ENCODE measurements around the gene SLC6A9.

Gene SLC6A9

GRCh38 chr1:43976045-43976444 is 55.2 kb downstream of the SLC6A9 start:
- no peaks in the 10 kb centered on the region for H3K27me3 Mint-ChIP-seq
- peak overlapping the region; percentile 86 for H3K4me3 Mint-ChIP-seq
- H3K4me1 Mint-ChIP-seq (ENCODE audit: low read depth), result peaks cover 67% of the 10 kb centered on the region

GRCh38 chr1:43975249-43975961 is 55.9 kb downstream of the SLC6A9 start:
- intact Hi-C loops (cut with micrococcal nuclease), result loop anchor here (2.0 kb wide), 1 partner anchor 15 kb away; the partner anchor contains the start of gene CCDC24
- Mint-ChIP-seq H3K27me3 (no peaks in the 10 kb centered on the region), H3K4me1 (ENCODE audit: low read depth) (peaks cover 67% of the 10 kb centered on the region), H3K9me3 (no peaks in the 10 kb centered on the region), H3K36me3 (ENCODE audit: low read depth) (peaks cover 61% of the 10 kb centered on the region), H3K4me3 (peak overlapping the region; percentile 86), H3K27ac (peak overlapping the region; percentile 86)

More at GRCh38 chr1:43976045-43976444, 55.2 kb downstream of the SLC6A9 start:
- H3K36me3 Mint-ChIP-seq (ENCODE audit: low read depth), result peaks cover 61% of the 10 kb centered on the region
- H3K27ac Mint-ChIP-seq, result peak overlapping the region; percentile 86
- intact Hi-C loops (cut with micrococcal nuclease), result no loop called here
- no peaks in the 10 kb centered on the region for H3K9me3 Mint-ChIP-seq

- no peaks in the 10 kb centered on the region for H3K9me3 Mint-ChIP-seq
- H3K36me3 Mint-ChIP-seq (ENCODE audit: low read depth), result peaks cover 67% of the 10 kb centered on the region
- intact Hi-C loops (cut with micrococcal nuclease), result loop anchor here (1.0 to 2.0 kb wide), 2 partner anchors 16 to 28 kb away; partner anchors contain the start of genes CCDC24 and IPO13
- H3K27ac Mint-ChIP-seq, result peak within 1 kb of the TSS; percentile 86
- peaks cover 65% of the 10 kb centered on the region for H3K4me1 Mint-ChIP-seq (ENCODE audit: low read depth)
- peak within 1 kb of the TSS; percentile 86 for H3K4me3 Mint-ChIP-seq
- no peaks in the 10 kb centered on the region for H3K27me3 Mint-ChIP-seq
These were observed 56.6 kb downstream of the SLC6A9 start, which contains the start of gene ATP6V0B for GRCh38 chr1:43974443-43975248. ATP6V0B (plus strand) TSS chr1:43974960; CDS start chr1:43975041, 81 bp downstream.

GRCh38 chr1:43973981-43974442 is 57.2 kb downstream of the SLC6A9 start:
- H3K4me1 Mint-ChIP-seq (ENCODE audit: low read depth), result peaks cover 68% of the 10 kb centered on the region
- H3K36me3 Mint-ChIP-seq (ENCODE audit: low read depth), result peaks cover 67% of the 10 kb centered on the region
- intact Hi-C loops (cut with micrococcal nuclease), result loop anchor here (1.0 to 2.0 kb wide), 2 partner anchors 17 to 28 kb away; partner anchors contain the start of genes CCDC24 and IPO13

GRCh38 chr1:43971336-43971980 is 59.8 kb downstream of the SLC6A9 start:
- H3K4me1 Mint-ChIP-seq (ENCODE audit: low read depth), result peaks cover 44% of the 10 kb centered on the region
- intact Hi-C loops (cut with micrococcal nuclease), result no loop called here
- peaks cover 43% of the 10 kb centered on the region for H3K36me3 Mint-ChIP-seq (ENCODE audit: low read depth)
- no peak overlapping the region for H3K4me3 Mint-ChIP-seq
- H3K9me3 Mint-ChIP-seq, result no peaks in the 10 kb centered on the region
- no peak overlapping the region for H3K27ac Mint-ChIP-seq
- no peaks in the 10 kb centered on the region for H3K27me3 Mint-ChIP-seq

More at GRCh38 chr1:43973981-43974442, 57.2 kb downstream of the SLC6A9 start:
- peak overlapping the region; percentile 86 for H3K27ac Mint-ChIP-seq
- H3K27me3 Mint-ChIP-seq, result no peaks in the 10 kb centered on the region
- H3K9me3 Mint-ChIP-seq, result no peaks in the 10 kb centered on the region
- H3K4me3 Mint-ChIP-seq, result peak overlapping the region; percentile 86

GRCh38 chr1:43970911-43971310 is 60.4 kb downstream of the SLC6A9 start:
- Mint-ChIP-seq H3K4me3 (peak overlapping the region; percentile 83), H3K9me3 (no peaks in the 10 kb centered on the region), H3K27ac (no peak overlapping the region), H3K27me3 (no peaks in the 10 kb centered on the region), H3K4me1 (ENCODE audit: low read depth) (peaks cover 39% of the 10 kb centered on the region), H3K36me3 (ENCODE audit: low read depth) (peaks cover 37% of the 10 kb centered on the region)
- intact Hi-C loops (cut with micrococcal nuclease), result no loop called here

GRCh38 chr1:43970502-43970901 is 60.8 kb downstream of the SLC6A9 start:
- intact Hi-C loops (cut with micrococcal nuclease), result no loop called here
- Mint-ChIP-seq H3K27ac (peak overlapping the region; percentile 82), H3K4me3 (peak overlapping the region; percentile 83), H3K27me3 (no peaks in the 10 kb centered on the region), H3K9me3 (no peaks in the 10 kb centered on the region), H3K4me1 (ENCODE audit: low read depth) (peaks cover 34% of the 10 kb centered on the region), H3K36me3 (ENCODE audit: low read depth) (peaks cover 33% of the 10 kb centered on the region)

GRCh38 chr1:43969746-43970466 is 61.4 kb downstream of the SLC6A9 start, which contains the start of gene DPH2:
DPH2 (plus strand) TSS chr1:43970010; CDS start chr1:43970176, 166 bp downstream.
- Mint-ChIP-seq H3K4me3 (peak within 1 kb of the TSS; percentile 83), H3K27me3 (no peaks in the 10 kb centered on the region), H3K9me3 (no peaks in the 10 kb centered on the region), H3K27ac (peak within 1 kb of the TSS; percentile 82), H3K4me1 (ENCODE audit: low read depth) (peaks cover 34% of the 10 kb centered on the region), H3K36me3 (ENCODE audit: low read depth) (peaks cover 27% of the 10 kb centered on the region)
- intact Hi-C loops (cut with micrococcal nuclease), result loop anchor here (1.0 kb wide), 1 partner anchor 24 kb away; the partner anchor contains the start of gene IPO13

- Mint-ChIP-seq H3K27me3 (no peaks in the 10 kb centered on the region), H3K4me1 (ENCODE audit: low read depth) (peaks cover 32% of the 10 kb centered on the region), H3K4me3 (peak overlapping the region; percentile 41), H3K36me3 (ENCODE audit: low read depth) (peaks cover 22% of the 10 kb centered on the region), H3K27ac (no peak overlapping the region), H3K9me3 (no peaks in the 10 kb centered on the region)
- intact Hi-C loops (cut with micrococcal nuclease), result loop anchor here (1.0 kb wide), 1 partner anchor 23 kb away; the partner anchor contains the start of gene IPO13
These were observed 61.9 kb downstream of the SLC6A9 start for GRCh38 chr1:43969416-43969745.

GRCh38 chr1:43968348-43968948 is 62.8 kb downstream of the SLC6A9 start:
- H3K9me3 Mint-ChIP-seq, result no peaks in the 10 kb centered on the region
- peaks cover 19% of the 10 kb centered on the region for H3K36me3 Mint-ChIP-seq (ENCODE audit: low read depth)
- intact Hi-C loops (cut with micrococcal nuclease), result no loop called here
- no peaks in the 10 kb centered on the region for H3K27me3 Mint-ChIP-seq
- no peak overlapping the region for H3K27ac Mint-ChIP-seq
- H3K4me3 Mint-ChIP-seq, result no peak overlapping the region
- H3K4me1 Mint-ChIP-seq (ENCODE audit: low read depth), result peaks cover 23% of the 10 kb centered on the region

- Mint-ChIP-seq H3K4me3 (no peak overlapping the region), H3K27me3 (no peaks in the 10 kb centered on the region), H3K36me3 (ENCODE audit: low read depth) (peaks cover 23% of the 10 kb centered on the region), H3K27ac (no peak overlapping the region), H3K9me3 (no peaks in the 10 kb centered on the region), H3K4me1 (ENCODE audit: low read depth) (peaks cover 15% of the 10 kb centered on the region)
- intact Hi-C loops (cut with micrococcal nuclease), result no loop called here
These were observed 65.9 kb downstream of the SLC6A9 start for GRCh38 chr1:43965316-43965715.

GRCh38 chr1:43963890-43964289 is 67.4 kb downstream of the SLC6A9 start:
- intact Hi-C loops (cut with micrococcal nuclease), result no loop called here
- no peak overlapping the region for H3K27ac Mint-ChIP-seq
- no peaks in the 10 kb centered on the region for H3K9me3 Mint-ChIP-seq
- H3K4me3 Mint-ChIP-seq, result no peak overlapping the region
- H3K27me3 Mint-ChIP-seq, result no peaks in the 10 kb centered on the region
- H3K36me3 Mint-ChIP-seq (ENCODE audit: low read depth), result peaks cover 31% of the 10 kb centered on the region
- H3K4me1 Mint-ChIP-seq (ENCODE audit: low read depth), result peaks cover 6% of the 10 kb centered on the region

- no peaks in the 10 kb centered on the region for H3K27me3 Mint-ChIP-seq
- no peak overlapping the region for H3K27ac Mint-ChIP-seq
- peaks cover 6% of the 10 kb centered on the region for H3K4me1 Mint-ChIP-seq (ENCODE audit: low read depth)
- no peaks in the 10 kb centered on the region for H3K9me3 Mint-ChIP-seq
- intact Hi-C loops (cut with micrococcal nuclease), result no loop called here
- peaks cover 40% of the 10 kb centered on the region for H3K36me3 Mint-ChIP-seq (ENCODE audit: low read depth)
- H3K4me3 Mint-ChIP-seq, result no peak overlapping the region
These were observed 68.3 kb downstream of the SLC6A9 start for GRCh38 chr1:43963006-43963405.
